Kasumi-1 (cell line): ENCODE results near the gene PLEKHG1.

Experiments used
- DNase-seq, 2 experiments: peaks; one replicate each; lab custom pipeline; 2025; lab: John Stamatoyannopoulos, UW

PLEKHG1 gene

GRCh38 chr6:150620244-150620643 lies 20.6 kb downstream of the PLEKHG1 start:
- DNase-seq, result no peak

- DNase-seq, result no peak
Measured at GRCh38 chr6:150620763-150621162, 21.1 kb downstream of the PLEKHG1 start.

- DNase-seq, result no peak
Measured at GRCh38 chr6:150622476-150622875, 22.8 kb downstream of the PLEKHG1 start.

GRCh38 chr6:150622941-150623874 lies 23.5 kb downstream of the PLEKHG1 start:
- DNase-seq, result no peak

GRCh38 chr6:150624191-150624590 lies 24.5 kb downstream of the PLEKHG1 start:
- DNase-seq, result no peak

- DNase-seq, result no peak
Measured at GRCh38 chr6:150625927-150626326, 26.2 kb downstream of the PLEKHG1 start.

- DNase-seq, result no peak
Measured at GRCh38 chr6:150627154-150627553, 27.5 kb downstream of the PLEKHG1 start.

- DNase-seq, result no peak
Measured at GRCh38 chr6:150627585-150628025, 27.9 kb downstream of the PLEKHG1 start.

GRCh38 chr6:150628908-150629307 lies 29.2 kb downstream of the PLEKHG1 start:
- no peak for DNase-seq

GRCh38 chr6:150631283-150631983 lies 31.7 kb downstream of the PLEKHG1 start:
- no peak for DNase-seq

- DNase-seq, result no peak
Measured at GRCh38 chr6:150631984-150632642, 32.4 kb downstream of the PLEKHG1 start.

GRCh38 chr6:150632785-150633485 lies 33.2 kb downstream of the PLEKHG1 start:
- no peak for DNase-seq

GRCh38 chr6:150633486-150633834 lies 33.8 kb downstream of the PLEKHG1 start:
- DNase-seq, result no peak

- no peak for DNase-seq
Measured at GRCh38 chr6:150634176-150634963, 34.7 kb downstream of the PLEKHG1 start.

- DNase-seq, result no peak
Measured at GRCh38 chr6:150634964-150635292, 35.2 kb downstream of the PLEKHG1 start.

GRCh38 chr6:150635906-150636514 lies 36.3 kb downstream of the PLEKHG1 start:
- DNase-seq, result no peak

GRCh38 chr6:150636808-150637207 lies 37.1 kb downstream of the PLEKHG1 start:
- no peak for DNase-seq

GRCh38 chr6:150637266-150637665 lies 37.6 kb downstream of the PLEKHG1 start:
- DNase-seq, result no peak

GRCh38 chr6:150638267-150638666 lies 38.6 kb downstream of the PLEKHG1 start:
- DNase-seq, result no peak

GRCh38 chr6:150638765-150639164 lies 39.1 kb downstream of the PLEKHG1 start:
- DNase-seq, result no peak

- DNase-seq, result no peak
Measured at GRCh38 chr6:150639823-150640331, 40.2 kb downstream of the PLEKHG1 start.
